NCI-H774 (cell line): ENCODE data around the gene NENF.

Experiments
- DNase-seq: peaks from one replicate; lab custom pipeline; 2025; lab: John Stamatoyannopoulos, UW

Gene NENF

DNA sequence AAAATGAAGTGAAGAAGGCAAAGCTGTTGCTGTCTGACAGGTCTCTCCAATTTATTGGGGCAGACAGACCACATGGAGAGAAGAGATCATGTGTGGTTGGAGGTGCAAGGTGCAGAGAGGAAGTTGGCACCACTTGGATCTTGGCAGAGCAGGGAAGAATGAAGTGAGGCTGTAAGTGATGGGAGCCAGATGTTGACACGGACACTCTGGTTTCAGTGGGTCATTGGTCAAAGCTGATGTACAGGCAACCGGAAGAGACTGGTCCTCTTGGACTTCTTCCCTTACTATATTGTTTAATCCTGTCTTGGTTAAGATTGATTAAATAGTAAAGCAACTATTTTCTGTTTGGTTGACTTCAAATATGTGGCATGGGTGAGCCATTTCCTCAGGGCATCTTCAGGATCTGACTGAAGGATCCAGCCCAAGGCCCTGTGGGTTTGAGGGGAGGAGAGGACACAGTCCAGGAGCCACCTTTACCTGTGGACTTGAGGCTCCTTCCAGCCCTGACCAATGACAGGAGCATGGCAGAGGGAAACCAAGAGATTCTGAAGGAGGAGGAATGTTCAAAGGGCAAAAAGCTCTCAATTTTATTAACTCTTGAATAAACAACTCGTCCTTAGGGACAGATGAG, 49.4 kb downstream of the NENF start:
- DNase-seq, result no peak

DNA sequence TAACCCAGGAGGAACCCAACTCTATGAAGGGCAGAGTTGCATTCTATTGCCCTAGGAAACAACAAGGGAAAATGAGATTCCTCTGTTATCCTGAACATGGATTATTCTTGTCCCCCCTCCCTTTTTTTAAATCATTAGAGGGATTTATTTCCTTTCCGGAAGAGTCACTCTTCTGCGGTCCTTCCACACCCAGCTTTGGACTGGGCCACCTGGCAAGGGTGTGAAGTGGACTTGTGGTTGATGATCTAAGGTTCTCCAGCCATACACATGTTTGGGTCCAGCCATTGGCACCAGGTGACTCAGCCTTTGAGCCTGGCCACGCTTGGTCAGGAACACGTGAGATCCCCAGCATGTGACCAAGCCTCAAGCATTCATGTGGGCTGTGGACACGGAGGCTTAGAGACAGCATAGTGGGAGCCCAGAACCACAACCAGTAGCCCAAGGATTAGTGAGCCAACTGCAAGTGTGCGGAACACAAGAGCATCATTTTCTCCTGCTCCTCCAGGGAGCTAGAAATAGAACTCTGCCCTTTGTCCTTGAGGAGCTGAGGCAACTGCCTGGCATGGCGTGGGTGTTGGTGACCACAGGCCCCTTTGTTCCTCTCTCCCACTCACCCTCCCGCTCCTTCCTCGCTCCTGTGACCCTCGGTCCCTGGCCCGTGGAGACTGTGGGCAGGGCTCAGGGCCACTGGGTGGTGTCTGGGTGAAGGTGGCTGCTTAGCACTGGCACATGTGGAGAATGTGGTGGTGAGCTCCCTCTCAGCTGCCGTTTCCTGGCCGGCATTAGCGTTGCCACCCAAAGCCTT, 50.1 kb downstream of the NENF start:
- no peak for DNase-seq

DNA sequence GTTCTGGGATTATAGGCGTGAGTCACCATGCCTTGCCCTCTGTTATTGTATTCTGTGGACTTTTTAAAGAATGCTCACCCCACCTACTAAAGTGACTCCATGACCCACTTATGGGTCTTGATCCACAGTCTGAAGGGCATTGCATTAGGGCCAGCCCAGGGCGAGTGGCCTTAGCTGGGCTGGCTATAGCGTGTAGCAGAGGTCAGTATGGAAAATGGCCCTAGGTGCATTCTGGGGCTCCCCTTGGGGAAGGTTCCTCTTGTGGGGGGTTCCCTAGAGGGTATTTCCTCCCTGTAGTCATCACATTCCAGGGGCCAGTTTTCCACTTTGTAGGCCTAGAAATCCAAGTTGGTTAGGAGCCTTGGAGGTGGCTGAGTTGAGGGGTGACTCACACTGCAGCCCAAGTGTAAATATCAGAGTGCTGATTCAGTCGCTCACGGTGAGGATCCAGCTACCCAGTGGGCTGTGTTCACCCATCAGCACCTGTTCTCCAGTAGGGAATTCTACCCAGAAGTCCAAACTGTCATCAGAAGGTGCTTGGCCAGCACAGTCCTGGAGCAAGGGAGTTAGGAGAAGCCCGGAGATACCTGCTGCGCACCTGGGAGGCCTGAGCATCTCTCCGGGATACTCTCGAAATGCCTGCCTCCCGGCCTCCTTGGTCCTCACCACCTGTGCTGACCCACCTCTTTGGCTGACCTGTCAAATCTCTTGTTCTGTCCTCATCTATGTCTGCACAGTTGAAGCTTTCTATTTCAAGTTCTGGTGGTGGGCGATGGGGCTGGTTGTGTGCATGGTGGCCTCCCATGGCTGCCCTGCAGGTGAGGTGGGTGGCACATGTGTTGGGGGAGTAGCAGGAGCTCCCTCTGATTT, 52.2 kb downstream of the NENF start:
- no peak for DNase-seq

DNA sequence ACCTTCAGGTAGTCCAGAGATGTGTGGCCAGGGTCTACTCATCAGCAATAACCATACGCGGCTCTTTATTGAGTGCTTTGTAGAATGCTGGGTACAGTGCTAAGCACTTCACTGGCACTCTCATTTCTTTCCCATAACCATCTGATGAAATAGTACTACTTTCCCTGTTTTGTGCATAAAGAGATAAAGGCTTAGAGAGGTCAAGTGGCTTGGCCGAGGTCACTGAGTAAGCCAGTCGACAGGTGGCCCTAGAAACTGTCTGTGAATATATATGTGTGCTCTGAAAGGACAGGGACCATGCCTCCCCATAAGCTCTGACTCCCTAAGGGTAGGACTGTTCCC, 52.8 kb downstream of the NENF start:
- no peak for DNase-seq

DNA sequence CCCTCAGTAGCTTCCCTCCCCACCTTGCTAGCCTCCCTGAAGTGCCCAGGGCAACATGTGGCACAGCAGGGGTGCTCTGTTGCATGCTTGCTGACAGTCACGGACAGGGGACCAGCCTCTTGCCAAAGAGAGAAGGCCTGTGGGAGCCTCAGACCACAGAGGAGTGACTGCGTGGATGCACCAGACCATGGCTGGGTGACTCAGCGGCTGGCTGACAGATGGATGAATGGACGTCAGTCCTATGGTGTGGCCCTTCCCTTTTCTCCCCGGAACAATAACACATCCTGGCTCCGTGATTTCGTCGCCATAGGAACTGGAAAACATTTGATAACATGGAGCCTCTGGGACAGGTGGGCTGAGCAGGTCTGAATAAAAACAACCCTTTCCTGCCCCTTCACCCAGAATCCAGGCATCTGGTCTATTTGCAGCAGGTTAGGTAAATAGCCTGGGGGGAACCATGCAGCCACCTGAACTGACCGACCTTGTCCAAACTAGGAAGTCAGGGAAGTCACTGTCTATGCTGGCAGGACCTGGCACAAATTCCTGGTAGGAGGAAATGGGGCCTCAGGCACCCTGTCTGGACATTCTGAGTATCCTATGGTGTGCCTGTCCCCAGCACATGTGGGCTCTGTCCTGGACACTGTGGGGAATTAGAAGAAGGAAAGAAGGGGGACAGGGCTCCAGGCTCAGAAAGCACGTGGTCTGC, 53.3 kb downstream of the NENF start:
- DNase-seq, result peak; percentile 88

DNA sequence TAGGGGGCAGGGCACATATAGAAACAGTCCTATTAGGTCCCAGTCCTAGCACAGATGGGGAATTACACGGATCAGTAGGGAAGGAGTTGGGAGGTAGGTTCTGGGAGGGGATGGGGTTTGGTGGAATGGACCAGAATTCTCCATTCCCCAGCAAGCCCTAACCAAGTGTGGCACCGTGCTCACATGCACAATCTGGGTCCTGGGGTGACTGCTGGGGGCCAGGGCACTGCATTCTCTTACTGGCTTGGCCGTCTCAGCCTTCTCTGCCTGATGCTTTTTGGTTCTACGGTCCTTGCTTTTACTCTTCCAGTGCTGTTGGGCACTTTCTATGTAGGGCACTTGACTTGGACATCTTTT, 53.9 kb downstream of the NENF start:
- DNase-seq, result no peak

DNA sequence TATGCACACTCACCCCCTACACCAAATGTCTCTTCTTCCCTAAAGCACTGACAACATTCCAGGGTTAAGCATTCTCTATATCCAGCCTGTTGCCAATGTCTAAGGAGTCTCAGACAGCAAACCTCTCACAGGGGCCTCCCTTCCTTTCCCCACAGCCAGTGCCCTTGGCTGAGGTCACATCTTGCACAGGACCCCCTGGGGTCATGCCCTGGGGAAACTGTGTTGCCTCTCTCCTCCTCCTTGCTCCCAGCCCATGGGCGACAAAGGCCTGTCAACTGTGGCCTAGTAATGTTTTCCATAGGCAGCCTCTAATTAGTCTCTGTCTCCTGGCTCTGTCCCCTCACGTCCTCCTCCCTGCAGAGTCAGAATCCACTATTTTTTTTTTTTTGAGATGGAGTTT, 54.6 kb downstream of the NENF start:
- no peak for DNase-seq

DNA sequence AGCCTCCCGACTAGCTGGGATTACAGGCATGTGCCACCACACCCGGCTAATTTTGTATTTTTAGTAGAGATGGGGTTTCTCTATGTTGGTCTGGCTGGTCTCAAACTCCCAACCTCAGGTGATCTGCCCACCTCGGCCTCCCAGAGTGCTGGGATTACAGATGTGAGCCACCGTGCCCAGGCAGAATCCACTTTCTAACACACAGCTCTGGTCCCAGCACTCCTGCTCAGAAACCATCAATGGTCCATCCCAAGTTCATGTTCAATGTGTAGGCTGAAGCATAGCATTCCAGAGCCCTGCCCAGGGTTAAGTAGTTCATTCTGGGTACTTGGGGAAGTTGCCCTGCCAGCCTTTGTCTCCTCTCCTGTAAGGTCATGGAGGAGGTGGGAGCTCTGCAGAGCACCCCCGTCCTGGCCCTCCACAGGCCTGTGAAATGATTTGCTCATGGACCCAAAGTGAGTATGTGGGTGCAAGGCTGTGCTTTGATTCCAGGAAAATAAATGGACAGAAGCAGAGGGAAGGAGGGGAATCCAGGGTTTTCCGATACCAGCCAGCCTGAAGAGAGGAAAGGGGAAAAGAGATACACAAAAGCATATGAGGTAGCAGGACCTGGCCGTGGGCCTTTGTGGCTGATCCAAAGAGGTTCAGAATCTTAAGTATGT, 55.2 kb downstream of the NENF start:
- DNase-seq, result no peak

DNA sequence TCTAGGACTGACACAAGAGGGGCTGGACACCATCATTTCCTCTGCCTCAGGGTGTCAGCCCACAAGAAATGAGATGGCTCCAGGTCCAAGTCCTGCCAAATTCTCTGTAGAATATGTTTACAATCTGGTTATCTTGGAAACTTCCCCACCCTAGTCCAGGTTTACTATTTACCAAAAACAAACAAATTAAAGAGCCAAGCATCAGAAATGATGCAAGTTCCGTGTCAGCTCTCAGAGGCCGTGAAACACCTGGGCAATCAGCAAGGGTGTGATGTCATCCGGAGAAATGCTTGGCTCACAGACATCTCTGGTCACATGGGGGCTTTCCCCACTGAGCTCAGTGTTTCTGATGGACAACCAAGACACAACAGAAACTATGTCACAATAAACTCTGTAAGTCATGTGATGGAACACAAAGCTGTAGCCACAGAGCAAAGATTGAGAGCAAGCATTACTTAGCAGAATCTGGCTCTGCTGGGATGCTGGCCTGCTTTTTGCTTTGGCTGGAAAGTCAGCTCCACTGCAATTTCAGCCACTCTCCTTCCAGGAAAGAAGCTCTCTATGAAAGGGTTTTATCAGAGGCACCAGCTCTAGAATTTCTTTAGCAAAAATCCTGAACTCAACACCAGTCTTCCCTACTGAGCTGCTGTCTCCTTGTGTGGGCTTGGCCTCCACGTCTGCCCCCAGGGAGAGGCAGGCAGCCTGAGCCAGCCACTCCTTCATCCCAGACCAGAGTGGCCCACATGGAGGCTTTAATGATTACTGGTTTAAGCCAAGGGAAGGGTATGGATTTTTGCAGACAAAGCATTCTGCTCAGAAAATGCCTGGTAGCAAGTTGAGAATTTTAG, 55.9 kb downstream of the NENF start:
- peak; percentile 91 for DNase-seq

DNA sequence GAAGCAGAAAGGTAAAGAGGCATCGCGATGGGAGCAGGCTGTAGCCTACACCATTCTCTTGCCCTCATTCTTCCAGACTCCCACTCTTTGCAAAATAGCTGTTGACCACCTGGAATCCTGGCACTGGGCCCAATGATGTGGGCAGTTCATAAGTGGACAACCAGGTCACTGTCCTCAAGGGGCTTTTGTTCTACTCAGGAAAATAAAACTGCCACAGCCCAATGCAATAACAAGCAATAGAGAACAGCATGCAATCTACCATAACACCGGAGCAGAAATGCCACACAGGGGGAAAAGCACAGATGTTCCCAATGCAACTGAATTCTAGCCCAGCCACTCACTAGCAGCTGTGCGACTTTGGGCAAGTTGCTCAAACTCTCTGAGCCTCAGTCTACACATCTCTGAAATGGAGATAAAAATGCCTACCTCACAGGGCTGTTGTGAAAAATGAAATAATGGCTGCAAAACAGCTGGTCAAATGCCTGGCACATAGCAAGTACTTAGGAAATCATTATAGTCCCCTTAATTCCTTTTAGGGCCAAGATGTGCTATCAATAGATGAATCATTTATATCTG, 56.7 kb downstream of the NENF start:
- no peak for DNase-seq

DNA sequence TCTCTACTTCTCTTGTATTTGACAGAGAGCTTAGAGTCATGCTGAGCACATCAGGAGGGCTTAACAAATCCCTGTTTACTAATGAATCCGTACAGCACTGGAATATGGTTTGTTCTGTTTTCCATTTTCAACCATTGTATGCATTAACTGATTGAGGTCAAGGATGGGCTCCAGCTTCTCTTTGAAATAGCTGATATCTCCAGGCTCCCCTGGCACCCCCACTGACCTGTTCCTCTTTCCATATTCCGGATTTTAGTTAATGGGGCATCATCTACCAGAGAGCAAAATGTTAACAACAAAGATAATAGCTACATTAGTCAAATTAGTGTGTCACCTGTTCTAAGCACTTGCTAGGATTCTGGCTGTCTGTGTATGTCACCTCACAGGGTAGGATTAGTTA, 57.6 kb downstream of the NENF start:
- no peak for DNase-seq

DNA sequence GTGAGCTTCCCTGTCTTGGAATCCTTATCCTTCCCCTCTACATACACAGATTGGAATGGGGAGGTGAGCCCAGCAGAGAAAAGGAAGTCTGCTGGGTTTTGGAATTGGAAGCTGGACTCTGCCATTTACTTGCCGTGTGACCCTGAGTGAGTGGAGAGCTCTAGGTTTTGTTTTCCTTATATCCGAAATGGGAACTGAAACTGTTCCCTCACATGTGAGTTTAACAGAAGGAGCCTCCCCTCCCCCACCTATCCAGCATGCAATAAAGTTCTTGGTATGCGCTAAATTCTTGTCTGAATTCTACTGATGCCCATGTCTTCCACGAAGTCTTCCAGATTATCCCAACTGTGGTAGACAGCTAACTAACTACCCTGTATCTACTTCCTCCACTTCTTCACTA, 58.7 kb downstream of the NENF start:
- no peak for DNase-seq
